H1 (cell line): ENCODE results near the gene TLL1. TPM values are rescaled to one million over a fixed set of nuclear protein-coding genes. Genes with fewer than 3 reads are reported as not detected.

Source experiments
- CTCF ChIA-PET: fragments of 300-600 bp; sonication (Branson Sonifier 250); formaldehyde crosslinking; loops from one replicate; lab custom pipeline; 2021; ENCODE audit not compliant: partially characterized antibody; lab: Charles Lee
- POLR2A ChIA-PET: fragments of 300-600 bp; sonication (Branson Sonifier 250); formaldehyde crosslinking; loops from one replicate; lab custom pipeline; 2021; ENCODE audit warnings: inconsistent platforms; ENCODE audit not compliant: partially characterized antibody; lab: Charles Lee
- DNase-seq, 2 experiments: peaks; one replicate each; pipeline versions ENCODE4 v3.0.0 to v3.0.0-alpha.2; 2010 to 2022; ENCODE audit warnings: low spot score in 2 of 2, low read depth in 1 of 2, mixed read lengths in 1 of 2
- FAIRE-seq: peaks from 2 replicates; lab custom pipeline; 2011; peaks lifted over from hg19 to GRCh38; lab: Jason Lieb, UNC
- H2AFZ ChIP-seq: 2 replicates; pipeline ENCODE4 v1.8.1; 2012; ENCODE audit warnings: low read length, inconsistent platforms
- H2AK5ac ChIP-seq: 2 replicates; pipeline ENCODE4 v1.6.1; 2013; ENCODE audit warnings: low read depth, low read length
- H2BK120ac ChIP-seq: replicated peaks from 2 replicates; pipeline ENCODE3; 2013; ENCODE audit warnings: low read depth, low read length, inconsistent platforms
- H2BK12ac ChIP-seq: 2 replicates; pipeline ENCODE4 v1.6.1; 2013; ENCODE audit warnings: low read depth, low read length
- H2BK15ac ChIP-seq: 2 replicates; pipeline ENCODE4 v1.6.1; 2013; ENCODE audit warnings: low read length
- H2BK20ac ChIP-seq: 2 replicates; pipeline ENCODE4 v1.6.1; 2013; ENCODE audit warnings: low read length
- H2BK5ac ChIP-seq: 2 replicates; pipeline ENCODE4 v1.6.1; 2013; ENCODE audit warnings: low read depth, low read length
- H3K14ac ChIP-seq: 2 replicates; pipeline ENCODE4 v1.6.1; 2013; ENCODE audit warnings: inconsistent platforms; ENCODE audit not compliant: insufficient read length
- H3K18ac ChIP-seq: 2 replicates; pipeline ENCODE4 v1.6.1; 2013; ENCODE audit warnings: low read length; ENCODE audit errors: extremely low read depth
- H3K23ac ChIP-seq: 2 replicates; pipeline ENCODE4 v1.6.1; 2013; ENCODE audit warnings: inconsistent platforms; ENCODE audit not compliant: insufficient read length
- H3K23me2 ChIP-seq: 2 replicates; pipeline ENCODE4 v1.6.1; 2013; ENCODE audit warnings: low read depth, low read length
- H3K27ac ChIP-seq: 2 replicates; pipeline ENCODE4 v1.6.1; 2011; ENCODE audit warnings: low read depth, low read length, inconsistent platforms
- H3K27me3 ChIP-seq, 4 experiments: replicated peaks in 1 of 4; 1 replicate in 1 of 4; 2 replicates in 3 of 4; pipeline versions ENCODE4 v1.6.1 to v1.8.1; 2011 to 2013; ENCODE audit warnings: low read length in 3 of 4, mild to moderate bottlenecking in 3 of 4, inconsistent platforms in 2 of 4, mixed read lengths in 2 of 4, moderate library complexity in 1 of 4; ENCODE audit not compliant: control insufficient read depth in 3 of 4, insufficient read depth in 3 of 4; ENCODE audit errors: extremely low read depth in 1 of 4
- H3K36me3 ChIP-seq, 4 experiments: 2 replicates each; pipeline versions ENCODE4 v1.6.1 to v1.8.1; 2011 to 2013; ENCODE audit warnings: mild to moderate bottlenecking in 4 of 4, low read length in 3 of 4, moderate library complexity in 2 of 4, control low read depth in 1 of 4, inconsistent platforms in 1 of 4; ENCODE audit not compliant: insufficient read depth in 4 of 4, control insufficient read depth in 2 of 4
- H3K4ac ChIP-seq: replicated peaks from 2 replicates; pipeline ENCODE3; 2013; ENCODE audit warnings: low read length, low read depth, mixed read lengths, inconsistent platforms; ENCODE audit not compliant: insufficient read length
- H3K4me1 ChIP-seq, 4 experiments: replicated peaks in 1 of 4; 1 replicate in 1 of 4; 2 replicates in 3 of 4; pipeline versions ENCODE4 v1.6.1 to v1.8.1; 2011 to 2013; ENCODE audit warnings: low read length in 3 of 4, inconsistent platforms in 2 of 4, mixed read lengths in 1 of 4; ENCODE audit not compliant: insufficient read depth in 4 of 4, control insufficient read depth in 3 of 4
- H3K4me2 ChIP-seq, 2 experiments: 2 replicates each; pipeline versions ENCODE4 v1.6.1 to v1.8.1; 2011 to 2013; ENCODE audit warnings: low read depth in 2 of 2, low read length in 2 of 2, control low read depth in 1 of 2, inconsistent platforms in 1 of 2, mild to moderate bottlenecking in 1 of 2; ENCODE audit not compliant: insufficient read depth in 1 of 2
- H3K4me3 ChIP-seq, 4 experiments: fragments of 200-600, 300-600 bp in 1 of 4; sonication (generic), shearing (Covaris generic), sonication (Bioruptor Twin) in 1 of 4; 2 replicates each; pipeline versions ENCODE4 v1.5.1 to v1.8.1; 2011 to 2016; ENCODE audit warnings: low read length in 4 of 4, low read depth in 3 of 4, control low read depth in 2 of 4, inconsistent platforms in 2 of 4, mild to moderate bottlenecking in 2 of 4, mixed read lengths in 1 of 4, moderate library complexity in 1 of 4; ENCODE audit not compliant: insufficient read depth in 2 of 4; ENCODE audit errors: extremely low read depth in 1 of 4
- H3K56ac ChIP-seq: replicated peaks from 2 replicates; pipeline ENCODE3; 2013; ENCODE audit warnings: low read depth, mild to moderate bottlenecking, mixed read lengths, low read length, inconsistent platforms; ENCODE audit not compliant: insufficient read length
- H3K79me1 ChIP-seq: 2 replicates; pipeline ENCODE4 v1.6.1; 2013; ENCODE audit warnings: low read depth, low read length, control low read depth
- H3K79me2 ChIP-seq, 2 experiments: 2 replicates each; pipeline versions ENCODE4 v1.6.1 to v1.8.1; 2012 to 2013; ENCODE audit warnings: low read length in 2 of 2, mild to moderate bottlenecking in 2 of 2, inconsistent platforms in 1 of 2; ENCODE audit not compliant: insufficient read depth in 2 of 2, control insufficient read depth in 1 of 2
- H3K9ac ChIP-seq, 4 experiments: replicated peaks in 1 of 4; 1 replicate in 1 of 4; 2 replicates in 3 of 4; pipeline versions ENCODE4 v1.6.1 to v1.8.1; 2011 to 2013; ENCODE audit warnings: low read depth in 3 of 4, low read length in 3 of 4, control low read depth in 2 of 4, mild to moderate bottlenecking in 2 of 4, moderate library complexity in 2 of 4, inconsistent platforms in 1 of 4; ENCODE audit errors: extremely low read depth in 1 of 4
- H3K9me3 ChIP-seq, 2 experiments: 2 replicates each; pipeline versions ENCODE4 v1.6.1 to v1.8.1; 2012 to 2013; ENCODE audit warnings: mild to moderate bottlenecking in 2 of 2, moderate library complexity in 2 of 2, control low read depth in 1 of 2, inconsistent platforms in 1 of 2, low read depth in 1 of 2, low read length in 1 of 2, mixed read lengths in 1 of 2; ENCODE audit not compliant: insufficient read depth in 2 of 2
- H4K20me1 ChIP-seq, 2 experiments: replicated peaks in 1 of 2; 2 replicates each; pipeline versions ENCODE3 to v1.8.1; 2011 to 2013; ENCODE audit warnings: inconsistent platforms in 2 of 2, low read length in 2 of 2, mild to moderate bottlenecking in 1 of 2; ENCODE audit not compliant: insufficient read depth in 2 of 2, control insufficient read depth in 1 of 2
- H4K5ac ChIP-seq: 2 replicates; pipeline ENCODE4 v1.6.1; 2013; ENCODE audit warnings: low read length, low read depth, mixed read lengths, inconsistent platforms; ENCODE audit not compliant: insufficient read length
- H4K8ac ChIP-seq: 2 replicates; pipeline ENCODE4 v1.8.0; 2013; ENCODE audit warnings: mild to moderate bottlenecking, moderate library complexity, low read length, inconsistent platforms; ENCODE audit not compliant: insufficient read depth; ENCODE audit errors: extremely low read depth
- H4K91ac ChIP-seq: replicated peaks from 2 replicates; pipeline ENCODE3; 2013; ENCODE audit warnings: low read length, mixed read lengths, inconsistent platforms; ENCODE audit not compliant: insufficient read length
- BCL11A ChIP-seq, 2 experiments: IDR thresholded peaks; one replicate each; pipeline ENCODE4 v1.6.1; 2011; ENCODE audit warnings: low read depth in 2 of 2, low read length in 2 of 2, mild to moderate bottlenecking in 2 of 2
- EP300 ChIP-seq, 2 experiments: IDR thresholded peaks; 1 replicate in 1 of 2; 2 replicates in 1 of 2; pipeline ENCODE4 v1.6.1; 2011 to 2012; ENCODE audit warnings: low read depth in 2 of 2, low read length in 2 of 2, mild to moderate bottlenecking in 2 of 2, borderline replicate concordance in 1 of 2, inconsistent platforms in 1 of 2, moderate library complexity in 1 of 2
- EZH2 ChIP-seq: fragments of 200-600 bp; sonication (generic); IDR thresholded peaks from 2 replicates; pipeline ENCODE4 v1.7.1; 2012; ENCODE audit warnings: low read depth, mild to moderate bottlenecking, moderate library complexity, low read length, inconsistent platforms; ENCODE audit not compliant: severe bottlenecking
- FOSL1 ChIP-seq: IDR thresholded peaks from 2 replicates; pipeline ENCODE4 v1.6.1; 2011; ENCODE audit warnings: mild to moderate bottlenecking, low read depth, low read length, moderate library complexity; ENCODE audit not compliant: insufficient read depth
- RAD21 ChIP-seq, 2 experiments: IDR thresholded peaks in 1 of 2; conservative IDR thresholded peaks in 1 of 2; 2 replicates each; pipeline ENCODE4 v1.6.1; 2011; ENCODE audit warnings: low read depth in 2 of 2, low read length in 2 of 2, improper control_type of control experiment in 1 of 2, inconsistent platforms in 1 of 2, mild to moderate bottlenecking in 1 of 2, moderate library complexity in 1 of 2
- SIRT6 ChIP-seq: IDR thresholded peaks from one replicate; pipeline ENCODE4 v1.7.1; 2012; ENCODE audit warnings: low read length, inconsistent platforms
- SP4 ChIP-seq: IDR thresholded peaks from 2 replicates; pipeline ENCODE4 v1.6.1; 2012; ENCODE audit warnings: low read length, inconsistent platforms
- WGBS, 2 experiments: shearing (Covaris generic) in 1 of 2; methylation state at CpG; one replicate each; pipeline versions ENCODE4 v1.1.6 to v1.1.7; 2013 to 2015; ENCODE audit warnings: low lambda C conversion rate in 2 of 2, mixed read lengths in 2 of 2, inconsistent platforms in 1 of 2, low coverage in 1 of 2, missing lambda C conversion rate in 1 of 2; ENCODE audit not compliant: insufficient replicate concordance in 2 of 2, insufficient coverage in 1 of 2, insufficient read length in 1 of 2; ENCODE audit errors: extremely low coverage in 1 of 2, missing lambda C conversion rate in 1 of 2; 5-methylcytosine and 5-hydroxymethylcytosine counted together
- polyA plus RNA-seq, 7 experiments: library from polyadenylated mRNA; depleted of rRNA in 3 of 7; stranded (reverse) in 5 of 7; unstranded in 2 of 7; fragments of >200 nt in 5 of 7; fragments of 200-250 nt in 2 of 7; gene quantifications; 1 replicate in 5 of 7; 2 replicates in 1 of 7; 4 replicates in 1 of 7; pipeline versions ENCODE4 v1.2.1 to v1.2.3, GENCODE V29; 2011 to 2013; ENCODE audit warnings: missing spikeins in 2 of 7, mixed read lengths in 2 of 7
- total RNA-seq: library from RNA; stranded (reverse); fragmentation: NEBNext Ultra II Directional; extraction: Animal tissue kit (Norgen Biotek cat#: 25700); gene quantifications from 2 replicates; pipeline ENCODE4 v1.2.1, GENCODE V29; 2021

The TLL1 gene
- total and polyA plus RNA-seq, 2 of the 8 experiments (the other 6 are each of a cell fraction or from before 2014, with no cell fraction given) = 0.18 to 1.1 TPM

- no peak for FAIRE-seq
- POLR2A ChIA-PET = no interaction called here
These were observed 8.8 kb upstream of the TLL1 start for GRCh38 chr4:165864271-165864670.

More at GRCh38 chr4:165864271-165864670, 8.8 kb upstream of the TLL1 start:
- no peak for DNase-seq
- Histone ChIP-seq H3K4me2 (no peak overlapping the region), H2AK5ac (no peak overlapping the region), H3K36me3 (no peaks in the 10 kb centered on the region), H2BK120ac (no peak overlapping the region), H3K56ac (no peak overlapping the region), H4K8ac (no peak overlapping the region), H3K4me1 (peaks cover 0 to 2% (median 0%) of the 10 kb centered on the region in 4 experiments; a peak in 3 of 7 replicates), H2AFZ (no peak overlapping the region; the same call in 1 of the 2 replicates), H3K4ac (no peak overlapping the region), H3K23me2 (no peaks in the 10 kb centered on the region), H3K27me3 (no peaks in the 10 kb centered on the region), H3K9me3 (no peaks in the 10 kb centered on the region), H3K9ac (no peak overlapping the region), H4K20me1 (no peaks in the 10 kb centered on the region), H4K91ac (no peak overlapping the region), H4K5ac (no peak overlapping the region), H2BK5ac (no peak overlapping the region), H3K14ac (no peak overlapping the region), H3K23ac (no peak overlapping the region), H3K18ac (no peak overlapping the region), H2BK20ac (no peak overlapping the region), H2BK12ac (no peak overlapping the region), H2BK15ac (no peak overlapping the region), H3K4me3 (no peak overlapping the region), H3K79me2 (no peaks in the 10 kb centered on the region), H3K27ac (no peak overlapping the region), H3K79me1 (no peaks in the 10 kb centered on the region)
- CTCF ChIA-PET = no interaction called here
- TF ChIP-seq SIRT6 (no peak), BCL11A (IDR thresholded peaks at IDR 0.05; ENCODE audit: low read depth in 2 of 2, low read length in 2 of 2) (no peak), FOSL1 (no peak), EZH2 (no peak), SP4 (no peak), RAD21 (IDR thresholded peaks at IDR 0.05 in 1 of 2, conservative IDR thresholded peaks at IDR 0.05 in 1 of 2; ENCODE audit: low read depth in 2 of 2, low read length in 2 of 2) (peak; percentile 36 to 46; a peak in 3 of 4 replicates), EP300 (IDR thresholded peaks at IDR 0.05; ENCODE audit: borderline replicate concordance in 1 of 2, low read depth in 2 of 2, low read length in 2 of 2) (no peak)
- WGBS, 2 experiments = 74% methylated on average over 3 of the region's 3 CpGs; no CpG with 5 or more reads in 1 of the 2 experiments
